ENCODE results near the gene LRTM2.

LRTM2 gene

GRCh38 chr12:1853716-1854115 lies 33.4 kb downstream of the LRTM2 start:
- Histone ChIP-seq H3K4me3 (no peak overlapping the region), H3K27ac (no peak overlapping the region)

GRCh38 chr12:1855241-1855640 lies 34.9 kb downstream of the LRTM2 start:
- no peak overlapping the region for H3K4me3 ChIP-seq
- no peak overlapping the region for H3K27ac ChIP-seq

GRCh38 chr12:1857086-1857485 lies 36.7 kb downstream of the LRTM2 start:
- no peak overlapping the region for H3K4me3 ChIP-seq

GRCh38 chr12:1857821-1858220 lies 37.5 kb downstream of the LRTM2 start:
- Histone ChIP-seq H3K4me3 (no peak overlapping the region), H3K27ac (no peak overlapping the region)

More at GRCh38 chr12:1857086-1857485, 36.7 kb downstream of the LRTM2 start:
- H3K27ac ChIP-seq, result no peak overlapping the region

DNA sequence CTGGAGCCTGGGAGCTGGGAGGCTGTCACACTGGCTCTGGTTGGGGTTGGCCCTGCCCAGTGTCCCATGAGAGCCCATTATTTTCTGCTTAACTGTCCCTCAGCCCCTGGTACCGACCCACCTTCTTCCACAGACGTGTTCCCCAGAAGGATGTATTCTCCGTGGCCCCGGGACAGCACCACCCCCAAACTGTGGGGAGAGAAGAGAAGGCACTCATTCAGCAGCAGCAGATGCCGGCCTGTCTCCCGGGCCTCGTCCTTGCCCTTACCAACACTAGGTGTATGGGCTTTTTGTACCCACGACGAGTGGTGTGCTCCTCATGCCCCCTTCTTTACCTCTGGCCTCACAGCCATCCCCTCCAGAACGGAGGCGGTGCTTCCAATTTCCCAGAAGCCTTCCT lies 38.1 kb downstream of the LRTM2 start:
- Histone ChIP-seq H3K4me3 (no peak overlapping the region), H3K27ac (no peak overlapping the region)

DNA sequence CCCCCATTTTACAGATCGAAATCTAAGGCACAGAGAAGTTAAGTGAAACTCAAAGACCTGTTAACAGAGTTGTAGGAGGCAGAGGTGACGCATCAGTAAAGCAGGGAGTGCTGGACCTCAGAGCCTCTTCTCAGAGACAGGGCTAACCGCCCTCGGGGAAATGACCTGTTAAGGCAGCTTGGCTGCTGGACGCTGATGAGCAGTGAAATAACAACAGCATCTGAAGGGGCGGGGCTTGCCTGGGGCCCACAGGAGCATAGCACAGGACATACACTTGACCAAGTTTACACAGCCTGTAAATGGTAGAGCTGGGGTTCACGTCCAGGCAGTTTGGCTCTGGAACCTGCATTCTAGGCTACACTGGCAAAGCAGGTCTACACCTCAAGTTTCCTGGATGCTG lies 39.3 kb downstream of the LRTM2 start:
- H3K27ac ChIP-seq, result no peak overlapping the region

GRCh38 chr12:1862973-1863372 lies 42.6 kb downstream of the LRTM2 start:
- H3K4me3 ChIP-seq, result no peak overlapping the region

More for the DNA sequence above, 39.3 kb downstream of the LRTM2 start:
- no peak overlapping the region for H3K4me3 ChIP-seq

DNA sequence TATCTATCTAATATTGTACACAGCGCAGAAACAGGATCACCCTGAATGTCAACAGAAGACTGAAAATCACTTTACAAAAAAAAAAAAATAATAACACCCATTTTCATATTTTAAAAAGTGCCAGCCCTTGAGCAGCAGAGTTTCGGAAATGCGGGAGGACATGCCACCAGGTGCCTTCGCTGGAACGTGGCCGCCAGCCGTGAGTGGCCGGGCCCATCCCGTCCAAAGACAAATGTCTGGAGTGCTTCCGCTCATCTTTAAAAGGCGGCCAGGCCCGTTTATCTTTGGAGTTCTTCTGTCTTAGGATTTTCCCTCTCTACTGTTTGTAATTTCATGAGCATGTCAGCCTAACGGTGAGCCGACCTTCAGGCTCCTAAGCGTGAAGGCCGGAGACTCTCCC lies 43.5 kb downstream of the LRTM2 start:
- no peak overlapping the region for H3K4me3 ChIP-seq
- H3K27ac ChIP-seq, result no peak overlapping the region

More at GRCh38 chr12:1862973-1863372, 42.6 kb downstream of the LRTM2 start:
- H3K27ac ChIP-seq, result no peak overlapping the region

DNA sequence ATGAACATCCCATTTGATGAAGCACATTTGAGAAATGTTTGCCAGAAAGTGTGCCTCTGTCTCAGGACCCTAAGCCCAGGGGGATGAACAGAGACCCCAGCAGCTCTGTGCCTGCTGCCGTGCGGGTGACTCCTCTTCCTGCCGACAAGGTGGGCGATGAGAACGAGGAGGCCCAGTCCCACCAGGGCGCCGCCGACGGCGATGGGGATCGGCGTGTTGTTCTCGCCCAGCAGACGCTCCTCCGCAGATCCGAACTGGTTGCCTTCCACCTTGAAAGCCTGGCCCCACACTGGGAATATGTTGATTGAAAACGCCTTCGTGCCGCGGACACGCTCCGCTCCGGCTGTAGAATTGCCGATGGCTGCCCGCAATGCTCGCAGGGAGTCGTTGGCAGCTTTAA lies 44.1 kb downstream of the LRTM2 start:
- Histone ChIP-seq H3K4me3 (no peak overlapping the region), H3K27ac (no peak overlapping the region)

DNA sequence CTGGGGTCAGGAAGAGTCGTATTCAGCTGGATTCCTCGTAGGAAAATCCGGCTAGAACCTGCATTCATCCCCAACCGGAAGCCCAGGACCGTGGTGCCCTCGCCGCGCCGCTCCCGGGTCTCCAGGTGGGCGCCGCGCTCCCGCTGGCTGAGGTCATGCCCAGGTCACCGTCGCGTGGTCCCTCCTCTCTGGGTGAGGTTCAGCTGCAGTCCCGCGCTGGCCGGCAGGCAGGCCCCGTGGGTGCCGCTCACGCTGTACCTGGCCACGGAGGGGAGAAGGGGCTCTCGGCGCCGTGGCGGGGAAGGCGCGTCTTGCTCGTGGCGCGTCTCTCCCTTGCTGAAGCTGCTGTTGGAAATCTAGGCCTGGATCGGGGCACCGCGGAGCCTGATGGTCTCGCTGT lies 44.5 kb downstream of the LRTM2 start:
- H3K4me3 ChIP-seq, result no peak overlapping the region
- H3K27ac ChIP-seq, result no peak overlapping the region

DNA sequence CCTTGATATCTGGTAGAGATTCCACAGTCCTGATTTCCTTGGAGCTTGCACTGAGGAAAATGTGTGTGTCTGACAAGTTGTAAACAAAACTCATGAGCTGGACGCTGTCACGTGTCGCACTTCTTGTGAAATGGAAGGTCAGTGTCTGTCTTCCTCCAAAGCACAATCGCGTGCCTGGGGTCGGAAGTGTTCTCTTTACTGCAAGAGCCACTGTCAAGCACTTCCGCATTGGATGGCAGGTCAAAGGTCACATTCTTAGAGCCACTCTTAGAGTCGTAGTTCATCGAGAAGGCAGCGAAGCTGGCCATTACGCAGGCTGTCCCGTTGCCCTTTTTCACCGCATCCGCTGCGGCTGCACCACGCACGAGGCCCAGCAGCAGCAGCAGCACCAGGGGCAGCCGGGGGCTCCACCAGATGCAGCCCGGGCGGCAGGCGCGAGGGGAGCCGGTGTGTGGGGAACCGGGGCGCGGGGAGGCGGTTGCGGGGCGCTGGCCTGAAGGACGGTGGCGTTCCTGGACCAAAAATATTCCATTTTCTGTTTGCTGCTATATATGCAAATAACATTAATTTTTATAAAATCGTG lies 45.0 kb downstream of the LRTM2 start:
- Histone ChIP-seq H3K4me3 (no peak overlapping the region), H3K27ac (no peak overlapping the region)

- Histone ChIP-seq H3K27ac (no peak overlapping the region), H3K4me3 (no peak overlapping the region)
Measured at GRCh38 chr12:1869145-1869544, 48.8 kb downstream of the LRTM2 start.

DNA sequence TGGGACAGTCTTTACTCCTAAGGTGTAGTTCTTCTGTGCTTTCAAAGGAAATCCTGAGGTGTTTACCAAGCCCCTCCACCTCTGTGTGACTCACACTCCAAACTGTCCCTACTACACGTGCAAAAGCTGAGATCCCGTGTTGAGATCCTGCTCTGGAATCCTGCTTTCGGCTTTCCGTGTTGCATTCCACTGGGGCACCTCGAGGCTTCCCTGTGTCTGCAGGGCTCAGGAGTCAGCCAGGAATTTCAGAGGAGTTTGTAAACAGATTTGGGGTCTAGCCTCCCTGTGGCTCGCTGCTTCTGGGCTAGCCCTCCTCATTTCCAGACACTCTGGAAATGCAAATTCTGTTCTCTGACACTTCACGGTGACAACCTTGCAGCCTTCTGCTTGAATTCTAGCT lies 49.7 kb downstream of the LRTM2 start:
- Histone ChIP-seq H3K4me3 (no peak overlapping the region), H3K27ac (no peak overlapping the region)

GRCh38 chr12:1870998-1871917 lies 50.9 kb downstream of the LRTM2 start:
- H3K27ac ChIP-seq, result no peak overlapping the region
- H3K4me3 ChIP-seq, result no peak overlapping the region

GRCh38 chr12:1872001-1872400 lies 51.6 kb downstream of the LRTM2 start:
- H3K4me3 ChIP-seq, result no peak overlapping the region

DNA sequence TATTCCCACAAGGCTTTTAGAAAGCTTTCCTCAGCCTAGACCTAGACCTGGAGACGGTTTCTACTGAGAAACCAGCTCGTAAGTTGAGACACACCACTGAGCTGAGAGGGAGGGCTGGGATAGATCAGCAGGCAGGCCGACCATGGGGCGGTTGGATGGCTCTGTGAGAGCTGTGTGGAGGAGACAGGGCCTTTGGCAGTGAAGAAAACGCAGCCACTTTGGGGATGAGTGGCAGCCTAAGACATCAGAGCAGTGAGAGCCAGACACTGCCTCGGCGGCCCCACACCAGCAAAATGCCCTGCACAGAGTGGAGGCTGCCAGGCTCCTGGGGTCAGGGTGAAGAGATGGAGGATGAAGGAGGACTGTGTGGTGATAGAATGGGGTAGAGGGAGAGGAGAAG lies 52.1 kb downstream of the LRTM2 start:
- H3K27ac ChIP-seq, result no peak overlapping the region
- no peak overlapping the region for H3K4me3 ChIP-seq

More at GRCh38 chr12:1872001-1872400, 51.6 kb downstream of the LRTM2 start:
- H3K27ac ChIP-seq, result no peak overlapping the region

DNA sequence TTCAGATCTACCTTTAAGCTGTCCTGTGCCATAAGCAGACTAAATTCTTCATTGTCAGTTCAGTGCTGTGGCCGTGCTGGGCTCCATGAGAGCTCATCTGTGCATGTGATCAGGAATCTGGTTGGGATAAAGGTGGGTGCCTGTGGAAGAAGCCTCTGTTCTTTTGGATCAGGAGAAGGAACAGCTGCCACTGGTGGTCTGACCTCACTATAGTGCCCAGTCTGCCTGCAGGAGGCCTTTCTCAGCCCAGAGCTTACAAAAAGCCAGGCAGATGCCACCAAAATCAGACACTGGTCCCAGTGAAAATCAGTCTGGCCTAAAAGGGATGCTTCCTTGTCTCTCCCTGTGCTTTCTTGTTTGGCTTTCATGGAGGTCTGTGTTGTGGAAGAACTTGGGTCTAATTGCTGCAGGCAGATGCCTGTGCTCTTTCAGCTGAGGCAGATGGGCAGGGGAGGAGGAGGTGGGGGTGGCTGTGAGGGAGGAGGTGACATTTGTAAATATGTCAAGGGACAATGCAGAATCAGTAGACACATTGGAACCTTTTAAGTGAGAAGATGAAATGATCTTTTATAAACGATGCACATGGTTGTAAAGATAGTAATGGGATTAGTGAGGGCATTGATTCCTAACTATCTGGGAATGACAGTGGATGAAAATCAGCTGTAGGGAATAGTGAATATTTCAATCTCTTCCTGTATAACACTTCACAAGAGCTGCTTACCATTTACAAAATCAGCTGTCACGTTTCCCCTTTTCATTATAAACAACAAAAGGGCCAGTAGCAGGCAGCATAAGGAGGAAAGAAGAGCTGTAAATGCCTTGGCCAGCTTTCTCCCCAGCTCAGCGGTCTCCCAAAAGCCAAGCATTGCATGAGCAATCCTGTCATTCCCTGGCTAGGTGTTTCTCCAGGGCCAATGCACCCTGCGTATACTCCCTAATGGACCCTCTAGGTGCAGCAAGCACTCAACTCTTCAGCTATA lies 53.5 kb downstream of the LRTM2 start:
- Histone ChIP-seq H3K4me3 (no peak overlapping the region), H3K27ac (no peak overlapping the region)

- Histone ChIP-seq H3K27ac (no peak overlapping the region), H3K4me3 (no peak overlapping the region)
Measured at GRCh38 chr12:1875608-1876007, 55.2 kb downstream of the LRTM2 start.

- Histone ChIP-seq H3K27ac (no peak overlapping the region), H3K4me3 (no peak overlapping the region)
Measured at GRCh38 chr12:1876086-1876485, 55.7 kb downstream of the LRTM2 start.
